Measurements from ENCODE around the gene STAP2. TPM values are rescaled to one million over a fixed set of nuclear protein-coding genes. Genes with fewer than 3 reads are reported as not detected.
A peak's percentile ranks its signal among the peaks of the same experiment; 100 is the strongest.

STAP2 gene
- total RNA-seq, 4 donors from 2014 or later = 3.1 to 6.0 (median 4.8) TPM; not detected in 1

- WGBS, 2 donors = 53 to 68% methylated on average over 18 to 20 of the region's 23 CpGs
These were observed 18.6 kb upstream of the STAP2 start for GRCh38 chr19:4357095-4357797.

GRCh38 chr19:4354897-4355296 lies 16.3 kb upstream of the STAP2 start:
- Histone ChIP-seq H3K36me3 (peaks cover 0 to 66% (median 0%) of the 10 kb centered on the region in 3 donors), H3K9me3 (no peaks in the 10 kb centered on the region), H3K4me3 (no peak overlapping the region), H3K27me3 (no peaks in the 10 kb centered on the region), H3K27ac (no peak overlapping the region), H3K4me1 (peaks cover 0 to 15% (median 0%) of the 10 kb centered on the region in 4 donors)
- 74 to 83% methylated on average over 13 to 17 of the region's 17 CpGs for WGBS, 2 donors
- no peak for DNase-seq (ENCODE audit: low spot score in 2 of 2)
- TF ChIP-seq EP300 (IDR thresholded peaks at IDR 0.05) = no peak
- TF ChIP-seq POLR2A (IDR thresholded peaks at IDR 0.05) = no peak
- no peak for TF ChIP-seq CTCF (IDR thresholded peaks at IDR 0.05)

More at GRCh38 chr19:4357095-4357797, 18.6 kb upstream of the STAP2 start:
- no peak overlapping the region for H3K4me3 ChIP-seq
- DNase-seq (ENCODE audit: low spot score in 2 of 2) = no peak
- H3K27me3 ChIP-seq = no peaks in the 10 kb centered on the region
- H3K27ac ChIP-seq = no peak overlapping the region
- H3K4me1 ChIP-seq = peaks cover 0 to 18% (median 0%) of the 10 kb centered on the region in 4 donors
- H3K36me3 ChIP-seq = peaks cover 0 to 84% (median 2%) of the 10 kb centered on the region in 3 donors
- TF ChIP-seq EP300 (IDR thresholded peaks at IDR 0.05) (no peak), POLR2A (IDR thresholded peaks at IDR 0.05) (no peak), CTCF (IDR thresholded peaks at IDR 0.05) (no peak)
- no peaks in the 10 kb centered on the region for H3K9me3 ChIP-seq

- Histone ChIP-seq H3K27me3 (no peaks in the 10 kb centered on the region), H3K4me3 (no peak overlapping the region), H3K4me1 (peaks cover 0 to 9% (median 0%) of the 10 kb centered on the region in 4 donors), H3K9me3 (no peaks in the 10 kb centered on the region), H3K27ac (no peak overlapping the region), H3K36me3 (peaks cover 0 to 63% (median 0%) of the 10 kb centered on the region in 3 donors)
- TF ChIP-seq CTCF (IDR thresholded peaks at IDR 0.05) (no peak), EP300 (IDR thresholded peaks at IDR 0.05) (no peak), POLR2A (IDR thresholded peaks at IDR 0.05) (no peak)
- 84 to 89% methylated on average over 8 to 12 of the region's 12 CpGs for WGBS, 2 donors
- DNase-seq (ENCODE audit: low spot score in 2 of 2) = no peak
These were observed 15.7 kb upstream of the STAP2 start for GRCh38 chr19:4354282-4354681.

GRCh38 chr19:4352701-4353121 lies 14.1 kb upstream of the STAP2 start:
- Histone ChIP-seq H3K4me1 (peaks cover 0 to 8% (median 0%) of the 10 kb centered on the region in 4 donors), H3K27ac (peak overlapping the region in 1 of 4 donors; percentile 48), H3K27me3 (no peaks in the 10 kb centered on the region), H3K36me3 (peaks cover 0 to 60% (median 0%) of the 10 kb centered on the region in 3 donors), H3K9me3 (no peaks in the 10 kb centered on the region), H3K4me3 (no peak overlapping the region)
- no peak for TF ChIP-seq EP300 (IDR thresholded peaks at IDR 0.05)
- peak; percentile 46 to 91 (median 68) for TF ChIP-seq CTCF (IDR thresholded peaks at IDR 0.05)
- peak in 1 of 2 donors; percentile 46 for DNase-seq (ENCODE audit: low spot score in 2 of 2)
- 26 to 29% methylated on average over 8 of the region's 9 CpGs for WGBS, 2 donors

GRCh38 chr19:4350726-4351125 lies 12.1 kb upstream of the STAP2 start:
- Histone ChIP-seq H3K4me3 (no peak overlapping the region), H3K4me1 (no peaks in the 10 kb centered on the region), H3K27me3 (no peaks in the 10 kb centered on the region), H3K9me3 (no peaks in the 10 kb centered on the region), H3K27ac (no peak overlapping the region), H3K36me3 (peaks cover 0 to 59% (median 0%) of the 10 kb centered on the region in 3 donors)
- DNase-seq (ENCODE audit: low spot score in 2 of 2) = no peak
- 96% methylated on average over 9 of the region's 9 CpGs for WGBS, 2 donors
- no peak for TF ChIP-seq CTCF (IDR thresholded peaks at IDR 0.05)
- no peak for TF ChIP-seq EP300 (IDR thresholded peaks at IDR 0.05)
- no peak for TF ChIP-seq POLR2A (IDR thresholded peaks at IDR 0.05)
